GM12878 (cell line): ENCODE results near the gene SHFL. TPM values are rescaled to one million over a fixed set of nuclear protein-coding genes. Genes with fewer than 3 reads are reported as not detected.

Source experiments
- ATF3 ChIP-seq: IDR thresholded peaks from 2 replicates; pipeline ENCODE4 v1.6.1; 2011; ENCODE audit warnings: low read depth, mild to moderate bottlenecking, low read length, moderate library complexity, borderline replicate concordance; ENCODE audit errors: extremely low read depth
- BCL11A ChIP-seq: IDR thresholded peaks from 2 replicates; pipeline ENCODE4 v1.6.1; 2011; ENCODE audit warnings: low read depth, low read length
- BCLAF1 ChIP-seq: fragments of 450-650 bp; IDR thresholded peaks from 2 replicates; pipeline ENCODE4 v1.6.1; 2017; ENCODE audit warnings: antibody characterized with exemption, mild to moderate bottlenecking, moderate library complexity
- EP300 ChIP-seq, 2 experiments: fragments of 150-350 bp in 1 of 2; IDR thresholded peaks; 2 replicates each; pipeline ENCODE4 v1.6.1; 2011 to 2012; ENCODE audit warnings: low read depth in 2 of 2, low read length in 2 of 2, borderline replicate concordance in 1 of 2, improper control_type of control experiment in 1 of 2, inconsistent platforms in 1 of 2; ENCODE audit not compliant: control insufficient read depth in 1 of 2
- IRF5 ChIP-seq: fragments of 450-650 bp; IDR thresholded peaks from 2 replicates; pipeline ENCODE4 v1.6.1; 2017; ENCODE audit warnings: borderline replicate concordance
- MXI1 ChIP-seq: fragments of 150-350 bp; IDR thresholded peaks from 2 replicates; pipeline ENCODE4 v1.6.1; 2011; ENCODE audit warnings: low read depth, mild to moderate bottlenecking, inconsistent platforms, low read length, improper control_type of control experiment
- PBX3 ChIP-seq: IDR thresholded peaks from 2 replicates; pipeline ENCODE4 v1.6.1; 2011; ENCODE audit warnings: mild to moderate bottlenecking, low read depth, low read length, moderate library complexity; ENCODE audit not compliant: insufficient replicate concordance
- RCOR1 ChIP-seq: conservative IDR thresholded peaks from 2 replicates; pipeline ENCODE4 v1.6.1; 2012; ENCODE audit warnings: low read depth, low read length, improper control_type of control experiment
- REST ChIP-seq: IDR thresholded peaks from 2 replicates; pipeline ENCODE4 v1.6.1; 2012; ENCODE audit warnings: mild to moderate bottlenecking, low read depth, low read length
- ZBTB33 ChIP-seq: fragments of 450-650 bp; IDR thresholded peaks from 2 replicates; pipeline ENCODE4 v1.6.1; 2017; ENCODE audit warnings: mild to moderate bottlenecking
- ZNF384 ChIP-seq: IDR thresholded peaks from 2 replicates; pipeline ENCODE4 v1.6.1; 2012; ENCODE audit warnings: low read depth, mild to moderate bottlenecking, low read length, improper control_type of control experiment, borderline replicate concordance
- polyA plus RNA-seq, 11 experiments: library from polyadenylated mRNA; depleted of rRNA in 4 of 11; unstranded in 6 of 11; stranded (reverse) in 5 of 11; fragments of >200 nt; fragmentation: Nextera tagmentation in 4 of 11; fragmentation: Illumina TruSeq in 1 of 11; extraction: Ambion mirVana in 4 of 11; extraction: Trizol in 1 of 11; gene quantifications; 1 replicate in 1 of 11; 2 replicates in 10 of 11; pipeline versions ENCODE4 v1.2.1 to v1.2.3, GENCODE V29; 2011 to 2016; ENCODE audit warnings: inconsistent platforms in 2 of 11, missing spikeins in 2 of 11, low read depth in 1 of 11
- total RNA-seq, 4 experiments: library from RNA; depleted of rRNA in 3 of 4; stranded (reverse); fragments of >200 nt in 3 of 4; fragmentation: Illumina TruSeq in 1 of 4; extraction: Trizol in 1 of 4; gene quantifications; 2 replicates each; pipeline versions ENCODE4 v1.2.1 to v1.2.3, GENCODE V29; 2013 to 2021

SHFL gene
- total and polyA plus RNA-seq, 10 of the 15 experiments (the other 5 are each of a cell fraction or from before 2014, with no cell fraction given): 8.0 to 83.8 (median 40.7) TPM

GRCh38 chr19:10085641-10086590 lies at the start of gene SHFL (continued):
- TF ChIP-seq PBX3 (no peak), BCL11A (no peak), REST (no peak), EP300 (IDR thresholded peaks at IDR 0.05; ENCODE audit: borderline replicate concordance in 1 of 2, control insufficient read depth in 1 of 2, low read depth in 2 of 2, low read length in 2 of 2) (no peak), ATF3 (no peak), ZNF384 (no peak), BCLAF1 (no peak), RCOR1 (0 out of 2 replicates have a peak, but pooled peaks have one; percentile 38), MXI1 (peak; percentile 77), IRF5 (no peak), ZBTB33 (no peak)
